Measurements from ENCODE around the gene RPP25L. TPM values are rescaled to one million over a fixed set of nuclear protein-coding genes. Genes with fewer than 3 reads are reported as not detected.

Gene RPP25L
- total and polyA plus RNA-seq, 10 of the 15 experiments (the other 5 are each of a cell fraction or from before 2014, with no cell fraction given): 7.7 to 30.2 (median 16.8) TPM

- H3K27me3 ChIP-seq (replicated peaks in 1 of 2; ENCODE audit: control insufficient read depth in 2 of 2, insufficient read depth in 2 of 2, low read length in 1 of 2): no peaks in the 10 kb centered on the region
- H4K20me1 ChIP-seq (ENCODE audit: control insufficient read depth, insufficient read depth): no peaks in the 10 kb centered on the region; the same call in 1 of the 2 replicates
- ChIA-PET POLR2A (interaction anchor here (1.3 to 3.4 kb wide), 4 partner anchors 9 to 27 kb away, joined by 3 to 25 read pairs (median 5); partner anchors contain the start of genes DCTN3 and SIGMAR1), CTCF (interaction anchor here (1.7 to 5.9 kb wide), 3 partner anchors 12 to 55 kb away, joined by 14 to 103 read pairs (median 23); partner anchors contain the start of gene SIGMAR1), SMC1A (ENCODE audit: uncharacterized antibody, unreplicated experiment) (no interaction called here), RAD21 (ENCODE audit: unreplicated experiment) (interaction anchor here (3.0 kb wide), 1 partner anchor 10 kb away, joined by 14 read pairs; the partner anchor contains the start of gene SIGMAR1)
- H3K27ac ChIP-seq (ENCODE audit: control insufficient read depth, insufficient read depth): peak overlapping the region; percentile 78
- H3K9ac ChIP-seq (ENCODE audit: control insufficient read depth, insufficient read depth, low read length): peak overlapping the region; percentile 92
- DNase-seq (ENCODE audit: low read depth, low spot score) (no peak), ATAC-seq (no peak), FAIRE-seq (no peak)
- H3K4me3 ChIP-seq: peak overlapping the region; percentile 74
- H3K4me1 ChIP-seq (ENCODE audit: control insufficient read depth, insufficient read depth, low read length): peaks cover 19% of the 10 kb centered on the region
- WGBS (ENCODE audit: insufficient coverage, insufficient replicate concordance, low lambda C conversion rate, missing lambda C conversion rate): 73% methylated on average over 10 of the region's 10 CpGs
- BruUV-seq (replicated peaks): no TSS peak
- TF ChIP-seq FOXM1 (IDR thresholded peaks at IDR 0.05; ENCODE audit: low read depth, low read length) (no peak), CBFB (IDR thresholded peaks at IDR 0.05; ENCODE audit: low read depth) (no peak), STAT3 (IDR thresholded peaks at IDR 0.05; ENCODE audit: low read depth, low read length) (no peak), ZBTB33 (IDR thresholded peaks at IDR 0.05) (no peak), ZBTB11 (CRISPR knock-in tag; IDR thresholded peaks at IDR 0.05) (no peak), ATF3 (IDR thresholded peaks at IDR 0.05; ENCODE audit: borderline replicate concordance, extremely low read depth, low read depth, low read length) (no peak), RELA (IDR thresholded peaks at IDR 0.05; ENCODE audit: borderline replicate concordance, partially characterized antibody) (no peak), JUND (IDR thresholded peaks at IDR 0.05; ENCODE audit: low read depth, low read length) (no peak), SP1 (IDR thresholded peaks at IDR 0.05; ENCODE audit: low read depth, low read length) (no peak), ZNF384 (IDR thresholded peaks at IDR 0.05; ENCODE audit: borderline replicate concordance, low read depth, low read length) (no peak), ZNF24 (IDR thresholded peaks at IDR 0.05) (no peak), NFIC (IDR thresholded peaks at IDR 0.05; ENCODE audit: low read depth, low read length) (no peak), SREBF2 (IDR thresholded peaks at IDR 0.05; ENCODE audit: low read length) (no peak), E2F8 (IDR thresholded peaks at IDR 0.05; ENCODE audit: low read depth, partially characterized antibody) (no peak), RBBP5 (conservative IDR thresholded peaks at IDR 0.05) (no peak)
- peak overlapping the region; percentile 99 for H3K4me2 ChIP-seq (ENCODE audit: control insufficient read depth, insufficient read depth)
- in situ Hi-C loops (cut with MboI) (no loop called here), intact Hi-C loops (cut with micrococcal nuclease; ENCODE audit: unreplicated experiment) (no loop called here)
- H3K9me3 ChIP-seq (replicated peaks; ENCODE audit: control insufficient read depth, insufficient read depth, low read length): no peaks in the 10 kb centered on the region
- peaks cover 17% of the 10 kb centered on the region for H3K79me2 ChIP-seq (ENCODE audit: control insufficient read depth, insufficient read depth, low read length)
- H2AFZ ChIP-seq (ENCODE audit: control insufficient read depth, low read depth, low read length): no peak overlapping the region
- H3K36me3 ChIP-seq (ENCODE audit: control insufficient read depth in 2 of 2, insufficient read depth in 2 of 2, low read length in 1 of 2): peaks cover 2 to 13% of the 10 kb centered on the region in 2 experiments; a peak in 3 of 4 replicates
These were observed 35.8 kb upstream of the RPP25L start for GRCh38 chr9:34647651-34648050.

All from GM12878 (cell line).